HAP-1 (cell line): ENCODE measurements around the gene ZNF264.
A peak's percentile ranks its signal among the peaks of the same experiment; 100 is the strongest.
"Not testable (repeated sequence)": the region's sequence is repeated elsewhere in the genome, so short reads cannot be mapped to it uniquely, and the experiment has no call there.

ENCODE experiments used
- DNase-seq, 2 experiments: peaks; one replicate each; pipeline ENCODE4 v3.0.0-alpha.2; 2016 to 2020; ENCODE audit warnings: low spot score in 2 of 2
- H3K27me3 ChIP-seq: fragments of 250-450 bp; sonication (Bioruptor Pico); 2 replicates; pipeline ENCODE4 v1.5.1; 2020; ENCODE audit warnings: low read depth, mild to moderate bottlenecking, moderate library complexity
- H3K36me3 ChIP-seq: fragments of 250-450 bp; sonication (Bioruptor Pico); replicated peaks from 2 replicates; pipeline ENCODE4 v1.5.1; 2020; ENCODE audit warnings: mild to moderate bottlenecking
- H3K4me1 ChIP-seq: fragments of 250-450 bp; sonication (Bioruptor Pico); 2 replicates; pipeline ENCODE4 v1.5.1; 2020; ENCODE audit warnings: mild to moderate bottlenecking
- H3K4me3 ChIP-seq: fragments of 250-450 bp; sonication (Bioruptor Pico); 2 replicates; pipeline ENCODE4 v1.5.1; 2020; ENCODE audit warnings: mild to moderate bottlenecking, moderate library complexity
- H3K9me3 ChIP-seq: fragments of 250-450 bp; sonication (Bioruptor Pico); 2 replicates; pipeline ENCODE4 v1.5.1; 2020; ENCODE audit warnings: mild to moderate bottlenecking, moderate library complexity
- in situ Hi-C: fragments of 300-500 bp; cut with MboI; formaldehyde crosslinking; loops from 3 replicates; pipeline ENCODE4 v1.14.3; 2020; ENCODE audit warnings: low sequenced_read_pairs, inconsistent platforms, mixed read lengths

Gene ZNF264

GRCh38 chr19:57227502-57227901, 36.2 kb downstream of the ZNF264 start:
- H3K9me3 ChIP-seq: no peaks in the 10 kb centered on the region
- in situ Hi-C loops: no loop called here
- no peaks in the 10 kb centered on the region for H3K27me3 ChIP-seq
- H3K4me3 ChIP-seq: no peak overlapping the region
- no peaks in the 10 kb centered on the region for H3K4me1 ChIP-seq
- DNase-seq: no peak
- no peaks in the 10 kb centered on the region for H3K36me3 ChIP-seq

DNA sequence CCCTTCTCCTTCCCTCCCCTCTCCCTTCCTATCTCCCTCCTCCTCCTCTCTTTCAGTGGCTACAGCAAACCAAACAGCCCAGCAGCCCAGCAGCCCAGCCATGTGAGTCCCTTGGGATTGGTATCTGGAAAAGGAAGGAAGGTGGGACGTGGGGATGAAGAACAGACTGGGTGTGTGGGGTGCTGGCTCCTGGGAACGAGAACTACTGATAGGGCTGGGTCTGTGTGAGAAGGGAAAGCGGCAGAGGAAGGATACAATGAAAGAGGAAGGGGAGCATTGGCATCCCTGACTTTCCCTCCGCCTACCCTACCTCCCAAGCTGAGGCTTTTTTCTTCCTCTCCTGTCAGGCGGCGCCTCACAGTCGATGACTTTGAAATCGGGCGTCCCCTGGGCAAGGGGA, 40.4 kb downstream of the ZNF264 start:
- Histone ChIP-seq H3K4me3 (no peak overlapping the region), H3K4me1 (no peaks in the 10 kb centered on the region), H3K27me3 (no peaks in the 10 kb centered on the region), H3K9me3 (no peaks in the 10 kb centered on the region), H3K36me3 (no peaks in the 10 kb centered on the region)
- no peak for DNase-seq
- in situ Hi-C loops: no loop called here

GRCh38 chr19:57233207-57233606, 41.9 kb downstream of the ZNF264 start:
- H3K4me1 ChIP-seq: no peaks in the 10 kb centered on the region
- H3K36me3 ChIP-seq: no peaks in the 10 kb centered on the region
- no peaks in the 10 kb centered on the region for H3K9me3 ChIP-seq
- in situ Hi-C loops: no loop called here
- H3K27me3 ChIP-seq: no peaks in the 10 kb centered on the region
- DNase-seq: no peak
- H3K4me3 ChIP-seq: no peak overlapping the region

- DNase-seq: no peak
- in situ Hi-C loops: no loop called here
- 0 out of 2 replicates have a peak, but pooled peaks cover 3% of the 10 kb centered on the region for H3K4me1 ChIP-seq
These were observed 48.6 kb downstream of the ZNF264 start for GRCh38 chr19:57239982-57240310.

DNA sequence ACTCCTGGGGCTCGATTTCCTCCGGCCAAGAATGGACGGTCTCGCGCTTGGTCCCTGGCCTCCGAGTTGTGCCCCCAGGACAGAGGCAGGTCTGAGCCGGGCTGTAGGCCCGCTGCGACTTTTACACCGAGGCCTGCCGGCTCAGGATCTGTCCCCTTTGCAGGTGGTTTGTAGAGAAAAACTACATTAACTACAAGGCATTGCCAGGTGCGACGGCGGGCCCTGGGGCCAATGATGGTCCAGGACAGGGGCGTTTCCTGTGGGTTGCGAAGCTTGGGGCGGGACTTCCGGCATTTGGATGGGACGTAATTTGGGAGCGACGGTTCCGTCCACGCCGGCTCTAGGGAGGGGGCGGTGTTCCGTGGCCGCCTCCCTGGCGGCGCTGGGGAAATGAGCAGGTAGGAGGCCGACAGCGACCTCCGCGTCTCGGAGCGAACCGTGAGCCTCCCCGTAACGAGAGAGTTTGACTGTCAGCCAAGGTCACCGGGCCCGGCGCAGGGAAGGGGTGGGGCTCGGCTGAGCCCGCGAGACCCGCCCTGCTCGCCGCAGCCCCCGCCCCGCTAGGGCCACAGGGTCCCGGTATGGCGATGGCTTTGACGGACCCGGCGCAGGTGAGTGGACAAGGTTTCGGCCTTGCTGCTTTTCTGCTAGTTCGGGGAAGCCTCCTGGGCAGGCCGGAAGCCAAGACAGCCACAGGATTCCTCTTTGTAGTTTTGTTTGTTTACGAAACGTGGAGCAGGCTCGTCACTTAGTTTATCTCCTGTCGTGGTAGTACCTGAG, 49.2 kb downstream of the ZNF264 start, which contains the start of gene ZNF805:
Gene ZNF805, plus strand, starts transcription at position 322 of the 780 bp plus-strand sequence. Its CDS starts 260 bp downstream, at position 582.
- peak within 1 kb of the TSS; percentile 93 for H3K4me3 ChIP-seq
- H3K9me3 ChIP-seq: no peaks in the 10 kb centered on the region
- in situ Hi-C loops: no loop called here
- no peaks in the 10 kb centered on the region for H3K27me3 ChIP-seq
- H3K36me3 ChIP-seq: peaks cover 6% of the 10 kb centered on the region
- peak; percentile 83 to 95 for DNase-seq
- 0 out of 2 replicates have a peak, but pooled peaks cover 3% of the 10 kb centered on the region for H3K4me1 ChIP-seq

More at GRCh38 chr19:57239982-57240310, 48.6 kb downstream of the ZNF264 start:
- Histone ChIP-seq H3K9me3 (no peaks in the 10 kb centered on the region), H3K36me3 (peaks cover 5% of the 10 kb centered on the region), H3K4me3 (peak overlapping the region; percentile 93), H3K27me3 (no peaks in the 10 kb centered on the region)

DNA sequence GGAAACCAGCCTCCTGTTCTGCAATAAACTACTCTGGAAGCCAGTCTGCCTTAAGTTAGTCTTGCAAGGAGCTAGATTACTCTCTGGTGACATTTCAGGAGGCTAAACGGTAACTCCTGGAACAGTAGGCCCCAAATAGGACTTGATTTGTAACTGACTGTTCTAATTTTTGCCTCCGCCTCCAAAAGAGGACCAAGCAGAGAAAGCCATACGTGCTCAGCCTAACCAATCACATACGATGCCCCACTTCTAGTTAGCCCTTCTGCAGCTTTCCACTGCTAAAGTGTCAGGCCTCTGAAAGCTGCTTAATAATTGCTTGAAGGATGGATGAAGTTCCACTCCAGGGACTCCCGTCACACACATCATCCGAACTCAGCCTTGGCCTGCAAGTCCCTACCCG, 49.9 kb downstream of the ZNF264 start:
- H3K27me3 ChIP-seq: no peaks in the 10 kb centered on the region
- H3K4me3 ChIP-seq: peak overlapping the region; percentile 93
- H3K36me3 ChIP-seq: peaks cover 6% of the 10 kb centered on the region
- no peaks in the 10 kb centered on the region for H3K9me3 ChIP-seq
- H3K4me1 ChIP-seq: 0 out of 2 replicates have a peak, but pooled peaks cover 3% of the 10 kb centered on the region
- DNase-seq: no peak
- in situ Hi-C loops: no loop called here

DNA sequence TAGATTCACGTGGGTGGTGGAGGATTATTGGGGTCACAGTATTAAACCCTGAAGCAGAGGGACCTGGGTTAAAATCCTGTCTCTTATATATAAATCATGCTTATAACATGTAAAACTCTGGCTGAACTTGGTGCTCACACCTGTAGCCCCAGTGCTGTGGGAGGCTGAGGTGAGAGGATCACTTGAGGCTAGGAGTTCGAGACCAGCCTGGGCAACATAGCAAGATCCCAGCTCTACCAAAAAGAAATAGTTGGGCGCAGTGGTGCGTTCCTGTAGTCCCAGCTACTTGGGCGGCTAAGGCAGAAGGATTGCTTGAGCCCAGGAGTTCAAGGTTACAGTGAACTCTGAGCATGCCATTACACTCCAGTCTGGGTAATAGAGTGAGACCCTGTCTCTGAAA, 51.5 kb downstream of the ZNF264 start:
- DNase-seq: no peak
- Histone ChIP-seq H3K36me3 (peaks cover 6% of the 10 kb centered on the region), H3K4me1 (0 out of 2 replicates have a peak, but pooled peaks cover 3% of the 10 kb centered on the region), H3K9me3 (no peaks in the 10 kb centered on the region), H3K27me3 (no peaks in the 10 kb centered on the region), H3K4me3 (no peak overlapping the region)
- in situ Hi-C loops: no loop called here

DNA sequence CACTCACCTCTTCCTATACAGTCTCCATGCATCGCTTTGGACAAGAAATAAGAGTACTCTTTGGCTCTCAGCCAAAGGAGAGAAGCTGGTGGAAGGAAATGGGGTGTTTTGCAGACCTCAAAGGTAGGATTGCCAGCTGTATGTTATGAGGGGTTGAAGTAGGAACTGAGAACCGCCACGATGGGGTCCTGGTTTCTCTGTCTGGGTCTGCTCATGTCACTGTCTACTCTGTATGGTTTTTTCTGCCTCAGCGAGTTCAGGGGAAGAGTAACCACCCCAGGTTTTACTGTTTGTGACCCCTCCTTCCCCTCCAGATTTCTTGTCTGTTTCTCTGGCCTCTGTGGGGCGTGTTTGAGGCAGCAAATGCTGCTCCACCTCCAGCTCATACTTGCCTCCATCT, 53.2 kb downstream of the ZNF264 start:
- 0 out of 2 replicates have a peak, but pooled peaks cover 3% of the 10 kb centered on the region for H3K4me1 ChIP-seq
- no peaks in the 10 kb centered on the region for H3K9me3 ChIP-seq
- in situ Hi-C loops: no loop called here
- no peak for DNase-seq
- H3K4me3 ChIP-seq: no peak overlapping the region
- H3K36me3 ChIP-seq: peaks cover 14% of the 10 kb centered on the region
- no peaks in the 10 kb centered on the region for H3K27me3 ChIP-seq

DNA sequence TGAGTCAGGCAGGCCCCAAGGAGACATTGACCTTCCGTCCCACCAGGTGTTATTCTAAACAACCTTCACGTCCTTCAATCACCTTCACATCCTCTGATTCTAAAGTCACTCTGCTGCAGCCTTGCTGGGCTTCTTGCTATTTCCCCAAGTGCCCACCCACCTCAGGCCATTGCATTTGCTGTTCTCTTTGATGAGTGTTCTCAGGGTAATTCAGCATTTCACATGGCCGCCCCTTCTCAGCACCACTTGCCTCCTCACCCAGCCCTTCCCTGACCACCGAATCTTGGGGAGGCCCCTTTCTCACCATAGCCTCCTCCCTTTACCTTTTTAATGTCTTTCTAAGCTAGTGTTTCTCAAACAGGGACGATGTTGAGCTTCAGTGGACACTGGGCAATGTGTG, 53.8 kb downstream of the ZNF264 start:
- in situ Hi-C loops: no loop called here
- Histone ChIP-seq H3K27me3 (no peaks in the 10 kb centered on the region), H3K36me3 (peaks cover 14% of the 10 kb centered on the region), H3K4me1 (0 out of 2 replicates have a peak, but pooled peaks cover 2% of the 10 kb centered on the region), H3K4me3 (no peak overlapping the region), H3K9me3 (no peaks in the 10 kb centered on the region)
- DNase-seq: no peak

DNA sequence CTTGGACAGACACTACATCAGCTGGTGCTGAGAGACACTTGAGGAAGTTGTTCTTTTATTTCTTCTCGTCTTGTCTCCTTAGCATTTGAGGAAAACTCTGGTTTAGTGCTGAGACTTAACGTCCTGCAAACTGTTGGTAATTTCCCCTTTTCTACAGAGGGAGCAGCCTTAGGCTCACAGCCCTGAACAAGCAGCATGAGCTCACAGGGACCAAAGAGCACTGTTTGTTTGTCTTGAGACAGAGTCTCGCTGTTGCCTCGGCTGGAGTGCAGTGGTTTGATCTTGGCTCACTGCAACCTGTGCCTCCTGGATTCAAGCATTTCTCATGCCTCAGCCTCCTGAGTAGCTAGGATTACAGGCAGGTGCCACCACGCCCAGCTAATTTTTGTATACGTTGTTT, 54.7 kb downstream of the ZNF264 start:
- Histone ChIP-seq H3K36me3 (peaks cover 14% of the 10 kb centered on the region), H3K4me1 (no peaks in the 10 kb centered on the region), H3K27me3 (no peaks in the 10 kb centered on the region), H3K9me3 (no peaks in the 10 kb centered on the region), H3K4me3 (no peak overlapping the region)
- DNase-seq: no peak
- in situ Hi-C loops: no loop called here

GRCh38 chr19:57248646-57249045, 57.3 kb downstream of the ZNF264 start:
- Histone ChIP-seq H3K9me3 (no peaks in the 10 kb centered on the region), H3K4me3 (no peak overlapping the region), H3K27me3 (no peaks in the 10 kb centered on the region), H3K36me3 (peaks cover 33% of the 10 kb centered on the region), H3K4me1 (no peaks in the 10 kb centered on the region)
- in situ Hi-C loops: no loop called here
- DNase-seq: no peak

- H3K4me1 ChIP-seq: no peaks in the 10 kb centered on the region
- DNase-seq: no peak
- peaks cover 34% of the 10 kb centered on the region for H3K36me3 ChIP-seq
- H3K9me3 ChIP-seq: no peaks in the 10 kb centered on the region
- no peak overlapping the region for H3K4me3 ChIP-seq
- H3K27me3 ChIP-seq: no peaks in the 10 kb centered on the region
- in situ Hi-C loops: no loop called here
These were observed 58.0 kb downstream of the ZNF264 start for GRCh38 chr19:57249329-57249728.

GRCh38 chr19:57253767-57254166, 62.5 kb downstream of the ZNF264 start:
- DNase-seq, H3K4me3 ChIP-seq, in situ Hi-C loops, H3K4me1 ChIP-seq, H3K9me3 ChIP-seq, H3K27me3 ChIP-seq: not testable (repeated sequence)
- peaks cover 34% of the 10 kb centered on the region for H3K36me3 ChIP-seq

- Histone ChIP-seq H3K27me3 (no peaks in the 10 kb centered on the region), H3K4me1 (peaks cover 4% of the 10 kb centered on the region), H3K36me3 (peaks cover 3% of the 10 kb centered on the region), H3K4me3 (no peak overlapping the region), H3K9me3 (no peaks in the 10 kb centered on the region)
- in situ Hi-C loops: no loop called here
- no peak for DNase-seq
These were observed 70.7 kb downstream of the ZNF264 start for GRCh38 chr19:57262044-57262443.
